H1 (cell line): ENCODE results near the gene PEPD. TPM values are rescaled to one million over a fixed set of nuclear protein-coding genes. Genes with fewer than 3 reads are reported as not detected.

Experiments used
- CTCF ChIA-PET: fragments of 300-600 bp; sonication (Branson Sonifier 250); formaldehyde crosslinking; loops from one replicate; lab custom pipeline; 2021; ENCODE audit not compliant: partially characterized antibody; lab: Charles Lee
- POLR2A ChIA-PET: fragments of 300-600 bp; sonication (Branson Sonifier 250); formaldehyde crosslinking; loops from one replicate; lab custom pipeline; 2021; ENCODE audit warnings: inconsistent platforms; ENCODE audit not compliant: partially characterized antibody; lab: Charles Lee
- DNase-seq, 2 experiments: peaks; one replicate each; pipeline versions ENCODE4 v3.0.0 to v3.0.0-alpha.2; 2010 to 2022; ENCODE audit warnings: low spot score in 2 of 2, low read depth in 1 of 2, mixed read lengths in 1 of 2
- FAIRE-seq: peaks from 2 replicates; lab custom pipeline; 2011; peaks lifted over from hg19 to GRCh38; lab: Jason Lieb, UNC
- H2AFZ ChIP-seq: 2 replicates; pipeline ENCODE4 v1.8.1; 2012; ENCODE audit warnings: low read length, inconsistent platforms
- H2AK5ac ChIP-seq: 2 replicates; pipeline ENCODE4 v1.6.1; 2013; ENCODE audit warnings: low read depth, low read length
- H2BK120ac ChIP-seq: replicated peaks from 2 replicates; pipeline ENCODE3; 2013; ENCODE audit warnings: low read depth, low read length, inconsistent platforms
- H2BK12ac ChIP-seq: 2 replicates; pipeline ENCODE4 v1.6.1; 2013; ENCODE audit warnings: low read depth, low read length
- H2BK15ac ChIP-seq: 2 replicates; pipeline ENCODE4 v1.6.1; 2013; ENCODE audit warnings: low read length
- H2BK20ac ChIP-seq: 2 replicates; pipeline ENCODE4 v1.6.1; 2013; ENCODE audit warnings: low read length
- H2BK5ac ChIP-seq: 2 replicates; pipeline ENCODE4 v1.6.1; 2013; ENCODE audit warnings: low read depth, low read length
- H3K14ac ChIP-seq: 2 replicates; pipeline ENCODE4 v1.6.1; 2013; ENCODE audit warnings: inconsistent platforms; ENCODE audit not compliant: insufficient read length
- H3K18ac ChIP-seq: 2 replicates; pipeline ENCODE4 v1.6.1; 2013; ENCODE audit warnings: low read length; ENCODE audit errors: extremely low read depth
- H3K23ac ChIP-seq: 2 replicates; pipeline ENCODE4 v1.6.1; 2013; ENCODE audit warnings: inconsistent platforms; ENCODE audit not compliant: insufficient read length
- H3K23me2 ChIP-seq: 2 replicates; pipeline ENCODE4 v1.6.1; 2013; ENCODE audit warnings: low read depth, low read length
- H3K27ac ChIP-seq: 2 replicates; pipeline ENCODE4 v1.6.1; 2011; ENCODE audit warnings: low read depth, low read length, inconsistent platforms
- H3K27me3 ChIP-seq, 4 experiments: replicated peaks in 1 of 4; 1 replicate in 1 of 4; 2 replicates in 3 of 4; pipeline versions ENCODE4 v1.6.1 to v1.8.1; 2011 to 2013; ENCODE audit warnings: low read length in 3 of 4, mild to moderate bottlenecking in 3 of 4, inconsistent platforms in 2 of 4, mixed read lengths in 2 of 4, moderate library complexity in 1 of 4; ENCODE audit not compliant: control insufficient read depth in 3 of 4, insufficient read depth in 3 of 4; ENCODE audit errors: extremely low read depth in 1 of 4
- H3K36me3 ChIP-seq, 4 experiments: 2 replicates each; pipeline versions ENCODE4 v1.6.1 to v1.8.1; 2011 to 2013; ENCODE audit warnings: mild to moderate bottlenecking in 4 of 4, low read length in 3 of 4, moderate library complexity in 2 of 4, control low read depth in 1 of 4, inconsistent platforms in 1 of 4; ENCODE audit not compliant: insufficient read depth in 4 of 4, control insufficient read depth in 2 of 4
- H3K4ac ChIP-seq: replicated peaks from 2 replicates; pipeline ENCODE3; 2013; ENCODE audit warnings: low read length, low read depth, mixed read lengths, inconsistent platforms; ENCODE audit not compliant: insufficient read length
- H3K4me1 ChIP-seq, 4 experiments: replicated peaks in 1 of 4; 1 replicate in 1 of 4; 2 replicates in 3 of 4; pipeline versions ENCODE4 v1.6.1 to v1.8.1; 2011 to 2013; ENCODE audit warnings: low read length in 3 of 4, inconsistent platforms in 2 of 4, mixed read lengths in 1 of 4; ENCODE audit not compliant: insufficient read depth in 4 of 4, control insufficient read depth in 3 of 4
- H3K4me2 ChIP-seq, 2 experiments: 2 replicates each; pipeline versions ENCODE4 v1.6.1 to v1.8.1; 2011 to 2013; ENCODE audit warnings: low read depth in 2 of 2, low read length in 2 of 2, control low read depth in 1 of 2, inconsistent platforms in 1 of 2, mild to moderate bottlenecking in 1 of 2; ENCODE audit not compliant: insufficient read depth in 1 of 2
- H3K4me3 ChIP-seq, 4 experiments: fragments of 200-600, 300-600 bp in 1 of 4; sonication (generic), shearing (Covaris generic), sonication (Bioruptor Twin) in 1 of 4; 2 replicates each; pipeline versions ENCODE4 v1.5.1 to v1.8.1; 2011 to 2016; ENCODE audit warnings: low read length in 4 of 4, low read depth in 3 of 4, control low read depth in 2 of 4, inconsistent platforms in 2 of 4, mild to moderate bottlenecking in 2 of 4, mixed read lengths in 1 of 4, moderate library complexity in 1 of 4; ENCODE audit not compliant: insufficient read depth in 2 of 4; ENCODE audit errors: extremely low read depth in 1 of 4
- H3K56ac ChIP-seq: replicated peaks from 2 replicates; pipeline ENCODE3; 2013; ENCODE audit warnings: low read depth, mild to moderate bottlenecking, mixed read lengths, low read length, inconsistent platforms; ENCODE audit not compliant: insufficient read length
- H3K79me1 ChIP-seq: 2 replicates; pipeline ENCODE4 v1.6.1; 2013; ENCODE audit warnings: low read depth, low read length, control low read depth
- H3K79me2 ChIP-seq, 2 experiments: 2 replicates each; pipeline versions ENCODE4 v1.6.1 to v1.8.1; 2012 to 2013; ENCODE audit warnings: low read length in 2 of 2, mild to moderate bottlenecking in 2 of 2, inconsistent platforms in 1 of 2; ENCODE audit not compliant: insufficient read depth in 2 of 2, control insufficient read depth in 1 of 2
- H3K9ac ChIP-seq, 4 experiments: replicated peaks in 1 of 4; 1 replicate in 1 of 4; 2 replicates in 3 of 4; pipeline versions ENCODE4 v1.6.1 to v1.8.1; 2011 to 2013; ENCODE audit warnings: low read depth in 3 of 4, low read length in 3 of 4, control low read depth in 2 of 4, mild to moderate bottlenecking in 2 of 4, moderate library complexity in 2 of 4, inconsistent platforms in 1 of 4; ENCODE audit errors: extremely low read depth in 1 of 4
- H3K9me3 ChIP-seq, 2 experiments: 2 replicates each; pipeline versions ENCODE4 v1.6.1 to v1.8.1; 2012 to 2013; ENCODE audit warnings: mild to moderate bottlenecking in 2 of 2, moderate library complexity in 2 of 2, control low read depth in 1 of 2, inconsistent platforms in 1 of 2, low read depth in 1 of 2, low read length in 1 of 2, mixed read lengths in 1 of 2; ENCODE audit not compliant: insufficient read depth in 2 of 2
- H4K20me1 ChIP-seq, 2 experiments: replicated peaks in 1 of 2; 2 replicates each; pipeline versions ENCODE3 to v1.8.1; 2011 to 2013; ENCODE audit warnings: inconsistent platforms in 2 of 2, low read length in 2 of 2, mild to moderate bottlenecking in 1 of 2; ENCODE audit not compliant: insufficient read depth in 2 of 2, control insufficient read depth in 1 of 2
- H4K5ac ChIP-seq: 2 replicates; pipeline ENCODE4 v1.6.1; 2013; ENCODE audit warnings: low read length, low read depth, mixed read lengths, inconsistent platforms; ENCODE audit not compliant: insufficient read length
- H4K8ac ChIP-seq: 2 replicates; pipeline ENCODE4 v1.8.0; 2013; ENCODE audit warnings: mild to moderate bottlenecking, moderate library complexity, low read length, inconsistent platforms; ENCODE audit not compliant: insufficient read depth; ENCODE audit errors: extremely low read depth
- H4K91ac ChIP-seq: replicated peaks from 2 replicates; pipeline ENCODE3; 2013; ENCODE audit warnings: low read length, mixed read lengths, inconsistent platforms; ENCODE audit not compliant: insufficient read length
- BCL11A ChIP-seq, 2 experiments: IDR thresholded peaks; one replicate each; pipeline ENCODE4 v1.6.1; 2011; ENCODE audit warnings: low read depth in 2 of 2, low read length in 2 of 2, mild to moderate bottlenecking in 2 of 2
- CHD1 ChIP-seq: IDR thresholded peaks from 2 replicates; pipeline ENCODE4 v1.6.1; 2012; ENCODE audit warnings: low read depth, low read length, improper control_type of control experiment
- EP300 ChIP-seq, 2 experiments: IDR thresholded peaks; 1 replicate in 1 of 2; 2 replicates in 1 of 2; pipeline ENCODE4 v1.6.1; 2011 to 2012; ENCODE audit warnings: low read depth in 2 of 2, low read length in 2 of 2, mild to moderate bottlenecking in 2 of 2, borderline replicate concordance in 1 of 2, inconsistent platforms in 1 of 2, moderate library complexity in 1 of 2
- JUND ChIP-seq: IDR thresholded peaks from 2 replicates; pipeline ENCODE4 v1.6.1; 2011; ENCODE audit warnings: mild to moderate bottlenecking, improper control_type of control experiment, low read length
- KDM1A ChIP-seq: fragments of 200-600, 300-600 bp; sonication (generic); IDR thresholded peaks from 2 replicates; pipeline ENCODE4 v1.7.1; 2016; ENCODE audit warnings: mild to moderate bottlenecking, low read length, borderline replicate concordance
- POLR2A ChIP-seq, 2 experiments: IDR thresholded peaks; 1 replicate in 1 of 2; 2 replicates in 1 of 2; pipeline ENCODE4 v1.6.1; 2011; ENCODE audit warnings: low read depth in 2 of 2, low read length in 2 of 2, mild to moderate bottlenecking in 2 of 2; ENCODE audit errors: control extremely low read depth in 1 of 2
- RAD21 ChIP-seq, 2 experiments: IDR thresholded peaks in 1 of 2; conservative IDR thresholded peaks in 1 of 2; 2 replicates each; pipeline ENCODE4 v1.6.1; 2011; ENCODE audit warnings: low read depth in 2 of 2, low read length in 2 of 2, improper control_type of control experiment in 1 of 2, inconsistent platforms in 1 of 2, mild to moderate bottlenecking in 1 of 2, moderate library complexity in 1 of 2
- RBBP5 ChIP-seq: IDR thresholded peaks from 2 replicates; pipeline ENCODE4 v1.7.1; 2012; ENCODE audit warnings: low read depth, mild to moderate bottlenecking, inconsistent platforms, low read length, moderate library complexity, borderline replicate concordance
- SAP30 ChIP-seq: fragments of 300-600 bp; sonication (generic); IDR thresholded peaks from 2 replicates; pipeline ENCODE4 v1.7.1; 2012; ENCODE audit warnings: low read length, moderate library complexity, mild to moderate bottlenecking, inconsistent platforms; ENCODE audit not compliant: insufficient read depth, insufficient replicate concordance
- SP2 ChIP-seq: IDR thresholded peaks from 2 replicates; pipeline ENCODE4 v1.6.1; 2012; ENCODE audit warnings: mild to moderate bottlenecking, low read length, inconsistent platforms
- USF2 ChIP-seq: IDR thresholded peaks from 2 replicates; pipeline ENCODE4 v1.6.1; 2011; ENCODE audit warnings: low read length, improper control_type of control experiment
- YY1 ChIP-seq: IDR thresholded peaks from 2 replicates; pipeline ENCODE4 v1.6.1; 2011; ENCODE audit warnings: low read depth, mild to moderate bottlenecking, low read length
- WGBS, 2 experiments: shearing (Covaris generic) in 1 of 2; methylation state at CpG; one replicate each; pipeline versions ENCODE4 v1.1.6 to v1.1.7; 2013 to 2015; ENCODE audit warnings: low lambda C conversion rate in 2 of 2, mixed read lengths in 2 of 2, inconsistent platforms in 1 of 2, low coverage in 1 of 2, missing lambda C conversion rate in 1 of 2; ENCODE audit not compliant: insufficient replicate concordance in 2 of 2, insufficient coverage in 1 of 2, insufficient read length in 1 of 2; ENCODE audit errors: extremely low coverage in 1 of 2, missing lambda C conversion rate in 1 of 2; 5-methylcytosine and 5-hydroxymethylcytosine counted together
- polyA plus RNA-seq, 7 experiments: library from polyadenylated mRNA; depleted of rRNA in 3 of 7; stranded (reverse) in 5 of 7; unstranded in 2 of 7; fragments of >200 nt in 5 of 7; fragments of 200-250 nt in 2 of 7; gene quantifications; 1 replicate in 5 of 7; 2 replicates in 1 of 7; 4 replicates in 1 of 7; pipeline versions ENCODE4 v1.2.1 to v1.2.3, GENCODE V29; 2011 to 2013; ENCODE audit warnings: missing spikeins in 2 of 7, mixed read lengths in 2 of 7
- total RNA-seq: library from RNA; stranded (reverse); fragmentation: NEBNext Ultra II Directional; extraction: Animal tissue kit (Norgen Biotek cat#: 25700); gene quantifications from 2 replicates; pipeline ENCODE4 v1.2.1, GENCODE V29; 2021

Gene PEPD
- total and polyA plus RNA-seq, 2 of the 8 experiments (the other 6 are each of a cell fraction or from before 2014, with no cell fraction given) = 84.1 to 178 TPM

GRCh38 chr19:33554391-33554790, 32.8 kb upstream of the PEPD start:
- no peaks in the 10 kb centered on the region for H3K79me1 ChIP-seq
- no peak overlapping the region for H3K4me3 ChIP-seq
- CTCF ChIA-PET = interaction anchor here (1.0 to 1.8 kb wide), 3 partner anchors 11 to 213 kb away, joined by 3 to 6 read pairs (median 3); no protein-coding TSS in a partner anchor
- no peaks in the 10 kb centered on the region for H3K79me2 ChIP-seq
- DNase-seq = no peak
- no peak overlapping the region for H2BK20ac ChIP-seq
- H3K4me2 ChIP-seq = no peak overlapping the region
- H3K18ac ChIP-seq = peak overlapping the region; percentile 24; the same call in 1 of the 2 replicates
- H2BK12ac ChIP-seq = peak overlapping the region; percentile 98
- H4K5ac ChIP-seq = no peak overlapping the region
- H3K27ac ChIP-seq = no peak overlapping the region
- no peak overlapping the region for H3K56ac ChIP-seq
- 88% methylated on average over 9 of the region's 9 CpGs; no CpG with 5 or more reads in 1 of the 2 experiments for WGBS, 2 experiments
- H3K27me3 ChIP-seq = no peaks in the 10 kb centered on the region
- H2AFZ ChIP-seq = no peak overlapping the region
- H3K4ac ChIP-seq = peak overlapping the region; percentile 80
- H3K36me3 ChIP-seq = no peaks in the 10 kb centered on the region
- no peak overlapping the region for H3K14ac ChIP-seq
- TF ChIP-seq RAD21 (IDR thresholded peaks at IDR 0.05 in 1 of 2, conservative IDR thresholded peaks at IDR 0.05 in 1 of 2; ENCODE audit: low read depth in 2 of 2, low read length in 2 of 2) = no peak
- TF ChIP-seq SP2 = no peak
- no peak for TF ChIP-seq RBBP5
- no peak for TF ChIP-seq CHD1
- TF ChIP-seq SAP30 = no peak
- no peak for TF ChIP-seq JUND
- no peak for TF ChIP-seq KDM1A
- no peak for TF ChIP-seq USF2
- no peak for TF ChIP-seq POLR2A (IDR thresholded peaks at IDR 0.05; ENCODE audit: control extremely low read depth in 1 of 2, low read depth in 2 of 2, low read length in 2 of 2)
- TF ChIP-seq YY1 = no peak
- TF ChIP-seq BCL11A (IDR thresholded peaks at IDR 0.05; ENCODE audit: low read depth in 2 of 2, low read length in 2 of 2) = no peak
- no peak for TF ChIP-seq EP300 (IDR thresholded peaks at IDR 0.05; ENCODE audit: borderline replicate concordance in 1 of 2, low read depth in 2 of 2, low read length in 2 of 2)
- TF ChIP-seq, all 59 proteins: peak for 0
- no peaks in the 10 kb centered on the region for H3K23me2 ChIP-seq
- peak overlapping the region; percentile 87 for H2AK5ac ChIP-seq
- H2BK5ac ChIP-seq = peak overlapping the region; percentile 56; the same call in 1 of the 2 replicates
- H4K91ac ChIP-seq = peak overlapping the region; percentile 77
- no peak overlapping the region for H2BK120ac ChIP-seq
- peak overlapping the region; percentile 98 for H2BK15ac ChIP-seq
- no peak overlapping the region for H3K9ac ChIP-seq
- H3K4me1 ChIP-seq = peaks cover 0 to 8% (median 0%) of the 10 kb centered on the region in 4 experiments; a peak in 4 of 7 replicates
- no peak for FAIRE-seq
- H3K23ac ChIP-seq = no peak overlapping the region
- H4K8ac ChIP-seq = no peak overlapping the region
- POLR2A ChIA-PET = interaction anchor here (1.6 kb wide), 1 partner anchor 10 kb away, joined by 3 read pairs; no protein-coding TSS in a partner anchor
- H3K9me3 ChIP-seq = no peaks in the 10 kb centered on the region
- peaks cover 0 to 1% of the 10 kb centered on the region in 2 experiments for H4K20me1 ChIP-seq
